GM23248 (cell line): ENCODE measurements around the gene COBLL1.

Experiments
- EZH2 ChIP-seq: fragments of 200-600 bp; sonication (generic); IDR thresholded peaks from 2 replicates; pipeline ENCODE4 v1.6.1; 2018; ENCODE audit warnings: antibody characterized with exemption, mild to moderate bottlenecking; ENCODE audit not compliant: insufficient read depth, poor library complexity, severe bottlenecking
- EZH2phosphoT487 ChIP-seq: fragments of 200-600 bp; sonication (generic); IDR thresholded peaks from 2 replicates; pipeline ENCODE4 v1.6.1; 2018; ENCODE audit warnings: antibody characterized with exemption, moderate library complexity, mild to moderate bottlenecking, low read depth; ENCODE audit not compliant: insufficient read depth

- TF ChIP-seq EZH2phosphoT487 (no peak), EZH2 (no peak)
These were observed 150.2 kb downstream of the COBLL1 start for GRCh38 chr2:164691346-164691887.
